Measurements from ENCODE around the gene DYRK1B. TPM values are rescaled to one million over a fixed set of nuclear protein-coding genes. Genes with fewer than 3 reads are reported as not detected.
A peak's percentile ranks its signal among the peaks of the same experiment; 100 is the strongest.
"Not testable (repeated sequence)": the region's sequence is repeated elsewhere in the genome, so short reads cannot be mapped to it uniquely, and the experiment has no call there.

Gene DYRK1B
- total and polyA plus RNA-seq, 2 experiments from 2014 or later, result 6.5 to 8.6 TPM

DNA sequence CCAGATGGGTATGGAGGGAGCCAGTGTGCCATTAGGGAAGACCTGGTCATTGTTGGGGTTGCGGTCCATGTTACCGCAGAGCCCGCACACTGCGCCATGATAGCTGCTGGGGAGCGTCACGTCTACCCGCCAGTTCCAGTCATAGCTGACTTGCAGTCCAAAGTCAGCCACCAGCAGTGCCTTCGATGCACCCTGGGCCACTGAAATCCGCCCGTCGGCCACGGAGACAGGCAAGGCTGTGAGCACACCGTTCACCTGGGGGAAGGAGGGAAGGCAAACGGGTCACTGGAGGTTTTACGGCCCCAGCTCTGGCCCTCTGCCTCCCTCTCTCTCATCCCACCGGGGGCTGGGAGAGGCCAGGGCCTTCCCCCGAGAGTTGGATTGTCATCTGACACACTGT lies 44.0 kb upstream of the DYRK1B start:
- not testable (repeated sequence) for H4K20me1 ChIP-seq (replicated peaks; ENCODE audit: insufficient read depth); H3K27ac ChIP-seq (ENCODE audit: low read depth); ATAC-seq; H3K27me3 Mint-ChIP-seq (ENCODE audit: insufficient read depth, low read depth, poor library complexity); H3K4me3 ChIP-seq; H3K4me2 ChIP-seq; H3K4me3 Mint-ChIP-seq; H3K4me1 ChIP-seq (ENCODE audit: insufficient read depth); H3K4me1 Mint-ChIP-seq; H3K27me3 ChIP-seq (ENCODE audit: insufficient read depth); H3K36me3 ChIP-seq (ENCODE audit: insufficient read depth); H3K79me2 ChIP-seq (replicated peaks; ENCODE audit: insufficient read depth); DNase-seq (ENCODE audit: low spot score); H3K27ac Mint-ChIP-seq; H3F3A ChIP-seq (replicated peaks; ENCODE audit: low read depth); H3K9me2 ChIP-seq (ENCODE audit: insufficient read depth); H3K9me3 Mint-ChIP-seq; H3K36me3 Mint-ChIP-seq (ENCODE audit: low read depth); H2AFZ ChIP-seq

DNA sequence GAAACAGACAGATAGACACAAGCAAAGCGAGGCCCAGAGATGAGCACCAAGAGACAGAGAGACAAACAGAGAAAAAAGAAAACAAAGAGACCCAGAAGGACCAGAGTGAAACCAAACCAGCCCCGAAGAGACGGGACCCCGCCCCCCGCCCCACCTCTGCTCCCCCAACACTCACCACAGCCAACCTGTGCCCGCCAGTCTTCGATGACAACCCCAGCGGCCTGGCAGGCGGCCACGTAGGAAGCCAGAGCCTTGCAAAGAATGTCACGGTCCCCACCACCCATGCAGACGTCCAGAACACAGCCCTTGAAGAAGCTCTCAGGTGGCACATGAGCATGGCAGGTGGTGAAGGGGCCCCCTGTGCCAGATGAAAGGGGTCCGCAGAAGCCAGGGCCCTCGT lies 43.5 kb upstream of the DYRK1B start:
- not testable (repeated sequence) for H3K4me2 ChIP-seq; H2AFZ ChIP-seq; H3K9me3 Mint-ChIP-seq; H3K27ac ChIP-seq (ENCODE audit: low read depth); H3K4me3 ChIP-seq; H3K79me2 ChIP-seq (replicated peaks; ENCODE audit: insufficient read depth); H3K36me3 Mint-ChIP-seq (ENCODE audit: low read depth); H3F3A ChIP-seq (replicated peaks; ENCODE audit: low read depth); H3K4me3 Mint-ChIP-seq; H4K20me1 ChIP-seq (replicated peaks; ENCODE audit: insufficient read depth); ATAC-seq; H3K27ac Mint-ChIP-seq; H3K4me1 ChIP-seq (ENCODE audit: insufficient read depth); H3K36me3 ChIP-seq (ENCODE audit: insufficient read depth); H3K27me3 Mint-ChIP-seq (ENCODE audit: insufficient read depth, low read depth, poor library complexity); H3K27me3 ChIP-seq (ENCODE audit: insufficient read depth); H3K9me2 ChIP-seq (ENCODE audit: insufficient read depth); H3K4me1 Mint-ChIP-seq
- DNase-seq (ENCODE audit: low spot score), result peak; percentile 32

DNA sequence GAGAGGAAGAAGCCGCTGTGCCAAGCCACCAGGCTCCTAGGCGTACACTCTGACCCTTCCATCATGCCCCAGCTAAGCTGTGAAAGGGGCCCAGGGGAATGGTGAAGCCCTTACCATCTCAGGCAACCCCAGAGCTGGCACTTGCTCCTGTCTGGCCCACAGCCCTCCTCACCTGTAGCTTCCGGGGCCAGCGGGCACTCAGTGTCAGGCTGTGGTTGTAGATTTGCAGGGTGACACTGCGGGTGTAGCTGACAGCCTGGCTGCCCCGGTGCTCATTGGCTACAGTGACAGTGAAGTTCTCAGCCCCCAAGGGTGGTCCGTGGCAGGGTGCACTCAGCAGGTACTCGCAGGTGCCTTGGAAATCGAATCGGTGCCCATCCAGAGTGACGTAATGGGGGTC lies 42.5 kb upstream of the DYRK1B start:
- H3K79me2 ChIP-seq (replicated peaks; ENCODE audit: insufficient read depth); H3K4me3 ChIP-seq; H3K4me1 ChIP-seq (ENCODE audit: insufficient read depth); H3F3A ChIP-seq (replicated peaks; ENCODE audit: low read depth); H2AFZ ChIP-seq; H4K20me1 ChIP-seq (replicated peaks; ENCODE audit: insufficient read depth); H3K27me3 Mint-ChIP-seq (ENCODE audit: insufficient read depth, low read depth, poor library complexity); H3K36me3 ChIP-seq (ENCODE audit: insufficient read depth); ATAC-seq; H3K4me2 ChIP-seq; H3K27me3 ChIP-seq (ENCODE audit: insufficient read depth); H3K36me3 Mint-ChIP-seq (ENCODE audit: low read depth); H3K4me1 Mint-ChIP-seq; H3K9me3 Mint-ChIP-seq; DNase-seq (ENCODE audit: low spot score); H3K9me2 ChIP-seq (ENCODE audit: insufficient read depth); H3K27ac ChIP-seq (ENCODE audit: low read depth); H3K27ac Mint-ChIP-seq; H3K4me3 Mint-ChIP-seq: not testable (repeated sequence)

DNA sequence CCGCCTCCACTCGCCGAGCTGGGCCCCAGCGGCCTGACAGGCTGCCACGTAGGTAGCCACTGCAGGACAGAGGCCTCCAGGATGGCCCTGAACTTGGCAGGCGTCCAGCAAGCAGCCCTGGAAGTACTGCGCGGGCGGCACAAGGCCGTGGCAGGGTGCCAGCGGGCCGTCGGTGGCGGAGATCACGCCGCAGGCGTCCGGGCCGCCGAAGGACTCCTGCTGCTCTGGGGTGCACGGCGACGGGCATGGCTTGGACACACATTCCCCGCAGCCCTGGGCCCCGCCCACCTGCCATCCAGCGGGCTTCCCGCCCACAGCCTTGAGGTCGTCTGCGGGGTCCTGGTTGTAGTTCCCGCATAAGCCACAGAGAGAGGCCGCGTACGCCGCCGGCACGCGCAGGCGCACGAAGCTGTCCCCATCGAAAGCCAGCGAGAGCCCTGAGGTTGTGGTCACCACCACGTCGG lies 41.5 kb upstream of the DYRK1B start:
- H3K4me3 Mint-ChIP-seq; H3K9me3 Mint-ChIP-seq; H3K27me3 ChIP-seq (ENCODE audit: insufficient read depth); H3K27me3 Mint-ChIP-seq (ENCODE audit: insufficient read depth, low read depth, poor library complexity); H3K9me2 ChIP-seq (ENCODE audit: insufficient read depth); H3F3A ChIP-seq (replicated peaks; ENCODE audit: low read depth); H3K79me2 ChIP-seq (replicated peaks; ENCODE audit: insufficient read depth); H3K36me3 ChIP-seq (ENCODE audit: insufficient read depth); H3K27ac Mint-ChIP-seq; H2AFZ ChIP-seq; H4K20me1 ChIP-seq (replicated peaks; ENCODE audit: insufficient read depth); H3K4me3 ChIP-seq; H3K27ac ChIP-seq (ENCODE audit: low read depth); H3K4me1 Mint-ChIP-seq; H3K4me1 ChIP-seq (ENCODE audit: insufficient read depth); H3K36me3 Mint-ChIP-seq (ENCODE audit: low read depth): not testable (repeated sequence)
- 0 out of 2 replicates have a peak overlapping the region, but pooled peaks have one; percentile 43 for H3K4me2 ChIP-seq
- ATAC-seq (peak; percentile 85), DNase-seq (ENCODE audit: low spot score) (peak; percentile 86)

DNA sequence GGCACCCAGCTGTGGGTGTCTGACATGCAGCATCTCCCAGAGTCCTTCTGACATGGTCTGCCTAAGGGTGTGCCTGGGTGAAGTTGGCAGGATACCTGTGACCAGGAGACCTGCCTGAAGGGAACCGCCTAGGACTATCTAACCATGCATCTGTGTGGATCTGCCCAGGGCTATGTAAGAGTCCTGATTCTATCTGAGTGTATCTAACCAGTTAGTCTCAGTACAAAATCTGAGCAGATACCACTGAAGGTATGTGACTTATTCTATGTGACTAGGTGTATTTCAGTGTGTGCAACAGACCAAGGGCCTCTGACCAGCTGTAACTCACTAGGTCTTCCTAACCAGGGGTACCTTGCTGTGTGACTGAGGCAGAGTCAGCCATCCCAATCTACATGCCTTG lies 40.4 kb upstream of the DYRK1B start:
- Histone ChIP-seq H3K27ac (ENCODE audit: low read depth) (no peak overlapping the region), H2AFZ (no peak overlapping the region), H3K9me2 (ENCODE audit: insufficient read depth) (no peaks in the 10 kb centered on the region), H3K79me2 (replicated peaks; ENCODE audit: insufficient read depth) (no peaks in the 10 kb centered on the region), H3K27me3 (ENCODE audit: insufficient read depth) (no peaks in the 10 kb centered on the region), H3F3A (replicated peaks; ENCODE audit: low read depth) (no peaks in the 10 kb centered on the region), H3K4me2 (no peak overlapping the region), H3K4me1 (ENCODE audit: insufficient read depth) (no peaks in the 10 kb centered on the region), H4K20me1 (replicated peaks; ENCODE audit: insufficient read depth) (no peaks in the 10 kb centered on the region), H3K4me3 (no peak overlapping the region), H3K36me3 (ENCODE audit: insufficient read depth) (no peaks in the 10 kb centered on the region)
- Mint-ChIP-seq H3K27me3 (ENCODE audit: insufficient read depth, low read depth, poor library complexity) (peaks cover 15% of the 10 kb centered on the region), H3K9me3 (no peaks in the 10 kb centered on the region), H3K36me3 (ENCODE audit: low read depth) (no peaks in the 10 kb centered on the region), H3K4me3 (no peak overlapping the region), H3K4me1 (peaks cover 8% of the 10 kb centered on the region), H3K27ac (no peak overlapping the region)
- DNase-seq (ENCODE audit: low spot score) (no peak), ATAC-seq (no peak)
- TF ChIP-seq, protein P1, sequence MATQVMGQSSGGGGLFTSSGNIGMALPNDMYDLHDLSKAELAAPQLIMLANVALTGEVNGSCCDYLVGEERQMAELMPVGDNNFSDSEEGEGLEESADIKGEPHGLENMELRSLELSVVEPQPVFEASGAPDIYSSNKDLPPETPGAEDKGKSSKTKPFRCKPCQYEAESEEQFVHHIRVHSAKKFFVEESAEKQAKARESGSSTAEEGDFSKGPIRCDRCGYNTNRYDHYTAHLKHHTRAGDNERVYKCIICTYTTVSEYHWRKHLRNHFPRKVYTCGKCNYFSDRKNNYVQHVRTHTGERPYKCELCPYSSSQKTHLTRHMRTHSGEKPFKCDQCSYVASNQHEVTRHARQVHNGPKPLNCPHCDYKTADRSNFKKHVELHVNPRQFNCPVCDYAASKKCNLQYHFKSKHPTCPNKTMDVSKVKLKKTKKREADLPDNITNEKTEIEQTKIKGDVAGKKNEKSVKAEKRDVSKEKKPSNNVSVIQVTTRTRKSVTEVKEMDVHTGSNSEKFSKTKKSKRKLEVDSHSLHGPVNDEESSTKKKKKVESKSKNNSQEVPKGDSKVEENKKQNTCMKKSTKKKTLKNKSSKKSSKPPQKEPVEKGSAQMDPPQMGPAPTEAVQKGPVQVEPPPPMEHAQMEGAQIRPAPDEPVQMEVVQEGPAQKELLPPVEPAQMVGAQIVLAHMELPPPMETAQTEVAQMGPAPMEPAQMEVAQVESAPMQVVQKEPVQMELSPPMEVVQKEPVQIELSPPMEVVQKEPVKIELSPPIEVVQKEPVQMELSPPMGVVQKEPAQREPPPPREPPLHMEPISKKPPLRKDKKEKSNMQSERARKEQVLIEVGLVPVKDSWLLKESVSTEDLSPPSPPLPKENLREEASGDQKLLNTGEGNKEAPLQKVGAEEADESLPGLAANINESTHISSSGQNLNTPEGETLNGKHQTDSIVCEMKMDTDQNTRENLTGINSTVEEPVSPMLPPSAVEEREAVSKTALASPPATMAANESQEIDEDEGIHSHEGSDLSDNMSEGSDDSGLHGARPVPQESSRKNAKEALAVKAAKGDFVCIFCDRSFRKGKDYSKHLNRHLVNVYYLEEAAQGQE (IDR thresholded peaks at IDR 0.05; ENCODE audit: unreplicated experiment), result no peak
- TF ChIP-seq STAT1 (IDR thresholded peaks at IDR 0.05; ENCODE audit: unreplicated experiment), result no peak
- TF ChIP-seq EZH2phosphoT487 (IDR thresholded peaks at IDR 0.05; ENCODE audit: unreplicated experiment), result no peak
- TF ChIP-seq CREB1 (CRISPR knock-in tag; IDR thresholded peaks at IDR 0.05; ENCODE audit: low read depth), result no peak

Data from GM23338 (cell line).